SH-SY5Y (cell line): ENCODE data around the gene TMEM63C.

Source experiments
- GATA2 ChIP-seq: IDR thresholded peaks from 2 replicates; pipeline ENCODE4 v1.6.1; 2011; ENCODE audit warnings: mild to moderate bottlenecking, low read depth, low read length
- GATA3 ChIP-seq: IDR thresholded peaks from 2 replicates; pipeline ENCODE4 v1.6.1; 2011; ENCODE audit warnings: low read depth, mild to moderate bottlenecking, low read length, moderate library complexity

DNA sequence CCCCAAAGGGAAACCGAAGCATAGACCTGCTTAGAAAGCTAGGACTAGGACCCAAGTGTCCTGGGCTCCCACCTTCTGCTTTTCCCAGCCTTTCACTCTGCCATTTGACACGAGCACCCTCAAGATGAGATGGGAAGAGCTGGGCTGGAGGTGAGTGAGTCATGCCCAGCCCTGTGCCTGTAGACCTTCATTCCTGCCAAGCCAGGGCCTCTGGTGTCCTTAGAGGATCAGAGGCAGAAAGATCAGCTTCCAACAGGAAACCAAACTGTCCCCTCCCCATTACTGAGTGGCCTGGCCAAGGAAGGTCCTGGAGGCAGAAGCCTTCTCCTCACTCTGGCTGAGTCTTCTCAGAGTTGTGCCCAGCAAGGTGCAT, 3.5 kb downstream of the TMEM63C start:
- TF ChIP-seq GATA2 (no peak), GATA3 (no peak)
